Left lung (tissue), 10 donors: ENCODE measurements around the gene DMRTA2. TPM values are rescaled to one million over a fixed set of nuclear protein-coding genes. Genes with fewer than 3 reads are reported as not detected.

Experiments
- ATAC-seq: fragments of 200-7000 bp; cut with Tn5 transposase; one replicate; pipeline ENCODE4 v1.9.1; 2020; ENCODE audit warnings: moderate library complexity
- DNase-seq, 4 donors: peaks; one replicate each; pipeline ENCODE4 v3.0.0-alpha.2; 2013 to 2020
- H3K27ac ChIP-seq, 2 donors: fragments of 200-600 bp; sonication (generic) in 1 of 2; one replicate each; pipeline versions ENCODE4 v1.5.0 to v1.8.0; 2020 to 2021
- H3K27me3 ChIP-seq, 2 donors: fragments of 200-600 bp; sonication (generic) in 1 of 2; one replicate each; pipeline versions ENCODE4 v1.5.0 to v1.8.0; 2020 to 2021
- H3K36me3 ChIP-seq, 2 donors: fragments of 200-600 bp; sonication (generic) in 1 of 2; one replicate each; pipeline versions ENCODE4 v1.5.0 to v1.8.0; 2020 to 2021
- H3K4me1 ChIP-seq, 2 donors: fragments of 200-600 bp; one replicate each; pipeline ENCODE4 v1.8.0; 2021
- H3K4me3 ChIP-seq, 2 donors: fragments of 200-600 bp; sonication (generic) in 1 of 2; one replicate each; pipeline versions ENCODE4 v1.5.0 to v1.8.0; 2020 to 2021; ENCODE audit warnings: mild to moderate bottlenecking in 1 of 2
- H3K9me3 ChIP-seq, 2 donors: fragments of 200-600 bp; sonication (generic) in 1 of 2; one replicate each; pipeline versions ENCODE4 v1.5.0 to v1.8.0; 2020 to 2021
- intact Hi-C, 2 donors: fragments of 100-400 bp; cut with DNase I; formaldehyde crosslinking; loops; one replicate each; pipeline versions ENCODE4 v1.11.2 to v1.14.2; 2022
- polyA plus RNA-seq, 6 donors: library from polyadenylated mRNA; unstranded; fragments of 120-200 nt; gene quantifications; one replicate each; pipeline ENCODE4 v1.2.1, GENCODE V29; 2013; ENCODE audit not compliant: insufficient read length in 6 of 6
- total RNA-seq, 2 donors: library from RNA; stranded (reverse); fragmentation: NEBNext Ultra II Directional; extraction: Animal tissue kit (Norgen Biotek cat#: 25700); gene quantifications; one replicate each; pipeline ENCODE4 v1.2.1, GENCODE V29; 2021
- TF ChIP-seq, protein P1 (sequence below), 2 donors: fragments of 200-600 bp; sonication (generic) in 1 of 2; IDR thresholded peaks; one replicate each; pipeline versions ENCODE4 v1.5.0 to v1.8.0; 2021; ENCODE audit warnings: antibody characterized with exemption in 2 of 2
- donor health status: DM: no; HTN: yes; CAD: no.
- donor health status: DM: no; HTN: no; CAD: no.

The DMRTA2 gene
- total and polyA plus RNA-seq, 8 donors: 0.05 to 0.06 TPM; not detected in 6

DNA sequence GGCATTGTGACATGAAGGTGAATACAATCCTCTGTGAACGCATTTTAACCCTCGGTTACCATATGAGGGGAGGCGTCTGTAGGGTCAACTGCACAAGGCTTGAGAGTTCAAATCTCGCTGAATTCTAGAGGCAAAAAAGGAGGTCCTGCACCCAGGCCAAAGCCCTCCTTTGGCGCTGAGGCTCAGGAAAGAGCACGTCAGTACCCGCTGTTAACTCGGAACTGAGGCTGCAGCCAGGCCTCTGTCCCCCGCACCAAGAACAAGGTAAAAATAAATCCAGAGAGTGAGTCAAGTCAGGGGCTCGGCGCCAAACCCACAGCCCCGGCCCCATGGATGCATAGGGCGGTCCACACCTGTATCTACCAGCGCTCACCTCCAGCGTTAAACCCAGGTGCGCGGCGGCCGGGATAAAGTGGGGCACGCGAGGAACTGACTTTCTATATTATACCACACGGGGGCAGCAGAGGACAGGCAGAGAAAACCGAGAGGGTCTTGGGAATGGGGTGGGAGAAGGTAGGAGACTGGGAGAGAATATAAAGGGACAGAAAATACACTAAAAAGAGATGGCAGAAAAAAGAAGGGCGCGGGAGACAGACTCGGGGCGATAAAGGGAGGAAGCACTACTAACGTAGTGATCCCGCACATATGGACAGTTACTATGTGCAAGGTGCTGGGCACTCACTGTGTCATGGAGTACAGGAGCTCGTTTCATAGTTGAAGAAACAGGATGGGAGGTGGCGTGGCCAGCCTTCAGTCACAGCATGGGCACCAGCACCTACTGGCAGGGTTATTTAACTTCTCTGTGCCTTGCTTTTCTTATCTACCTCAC is 54.9 kb downstream of the DMRTA2 start:
- DNase-seq: peak in 3 of 4 donors; percentile 48 to 81 (median 53)
- Histone ChIP-seq H3K9me3 (no peaks in the 10 kb centered on the region), H3K27ac (no peak overlapping the region), H3K36me3 (no peaks in the 10 kb centered on the region), H3K27me3 (peaks cover 6 to 45% of the 10 kb centered on the region in 2 donors), H3K4me1 (peaks cover 0 to 6% of the 10 kb centered on the region in 2 donors), H3K4me3 (no peak overlapping the region)
- intact Hi-C loops: no loop called here
- TF ChIP-seq, protein P1, sequence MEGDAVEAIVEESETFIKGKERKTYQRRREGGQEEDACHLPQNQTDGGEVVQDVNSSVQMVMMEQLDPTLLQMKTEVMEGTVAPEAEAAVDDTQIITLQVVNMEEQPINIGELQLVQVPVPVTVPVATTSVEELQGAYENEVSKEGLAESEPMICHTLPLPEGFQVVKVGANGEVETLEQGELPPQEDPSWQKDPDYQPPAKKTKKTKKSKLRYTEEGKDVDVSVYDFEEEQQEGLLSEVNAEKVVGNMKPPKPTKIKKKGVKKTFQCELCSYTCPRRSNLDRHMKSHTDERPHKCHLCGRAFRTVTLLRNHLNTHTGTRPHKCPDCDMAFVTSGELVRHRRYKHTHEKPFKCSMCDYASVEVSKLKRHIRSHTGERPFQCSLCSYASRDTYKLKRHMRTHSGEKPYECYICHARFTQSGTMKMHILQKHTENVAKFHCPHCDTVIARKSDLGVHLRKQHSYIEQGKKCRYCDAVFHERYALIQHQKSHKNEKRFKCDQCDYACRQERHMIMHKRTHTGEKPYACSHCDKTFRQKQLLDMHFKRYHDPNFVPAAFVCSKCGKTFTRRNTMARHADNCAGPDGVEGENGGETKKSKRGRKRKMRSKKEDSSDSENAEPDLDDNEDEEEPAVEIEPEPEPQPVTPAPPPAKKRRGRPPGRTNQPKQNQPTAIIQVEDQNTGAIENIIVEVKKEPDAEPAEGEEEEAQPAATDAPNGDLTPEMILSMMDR (IDR thresholded peaks at IDR 0.05): peak; percentile 68 to 81
- ATAC-seq: peak; percentile 92
